Nucleus accumbens (tissue), 56 donors: ENCODE data around the gene ANXA4.
"Not testable (repeated sequence)": the region's sequence is repeated elsewhere in the genome, so short reads cannot be mapped to it uniquely, and the experiment has no call there.

Experiments
- DNase-seq, 56 donors: peaks; one replicate each; lab custom pipeline; 2025; lab: John Stamatoyannopoulos, UW

The ANXA4 gene

DNA sequence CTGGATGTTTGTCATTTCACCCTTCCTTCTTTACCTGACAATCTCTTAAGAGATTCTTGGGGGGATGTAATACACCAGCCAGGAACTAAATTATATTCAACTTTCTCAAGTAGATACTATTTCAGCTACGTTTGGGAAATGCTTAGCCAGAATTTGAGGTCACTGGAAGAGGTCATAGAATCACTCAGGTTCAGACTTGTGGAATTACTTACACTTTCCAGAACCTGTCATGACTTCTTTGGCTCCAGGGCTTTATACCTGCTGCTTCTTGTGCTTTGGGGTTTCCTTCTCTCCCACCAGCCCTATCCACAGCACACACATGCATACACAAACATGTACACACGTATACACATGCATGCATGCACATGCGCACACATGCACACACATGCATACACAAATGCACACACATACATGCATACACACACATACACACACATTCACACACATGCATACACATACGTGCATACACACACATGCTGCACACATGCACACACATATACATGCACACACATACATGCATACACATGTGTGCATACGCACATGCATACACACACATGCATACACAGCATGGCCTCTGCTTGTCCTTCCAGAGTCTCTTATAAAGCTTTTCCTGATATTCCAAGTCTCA is 23.5 kb upstream of the ANXA4 start:
- DNase-seq: no peak

DNA sequence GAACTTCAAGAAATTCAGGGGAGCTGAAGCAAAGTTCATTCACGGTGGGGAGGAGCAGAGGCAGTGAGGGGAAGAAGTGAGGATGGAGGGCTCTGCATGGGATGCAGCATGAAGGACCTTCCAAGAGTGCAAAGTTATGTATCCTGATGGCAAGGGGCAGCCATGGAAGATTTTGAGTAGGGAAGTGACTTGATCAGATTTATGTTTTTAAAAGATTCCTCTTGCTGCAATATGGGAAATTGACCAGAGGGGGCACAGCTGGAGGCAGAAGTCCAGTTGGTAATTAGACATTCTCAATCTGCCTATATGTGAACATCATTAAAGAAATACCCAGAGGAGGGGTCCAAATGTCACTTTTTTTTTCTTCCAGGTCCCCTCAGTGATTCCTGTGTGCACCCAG is 21.5 kb upstream of the ANXA4 start:
- DNase-seq: no peak

DNA sequence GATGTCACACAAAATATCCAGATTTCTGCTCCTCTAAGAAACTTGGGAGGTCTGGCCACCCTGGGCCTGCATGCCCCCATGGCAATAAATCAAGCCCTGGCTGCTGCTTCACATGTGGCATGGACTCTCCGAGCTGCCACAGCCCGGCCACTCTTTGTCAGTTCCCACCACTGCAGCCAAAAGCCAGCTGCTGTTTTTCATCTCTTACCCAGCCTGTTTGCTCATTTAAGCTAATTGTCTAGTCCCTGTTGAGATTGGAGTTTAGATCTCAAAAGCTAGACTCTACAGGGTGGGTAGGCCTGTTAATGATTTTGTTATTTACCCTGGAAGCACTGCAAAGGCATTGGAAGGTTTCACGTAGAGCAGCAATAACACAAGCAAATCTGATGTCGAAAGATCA is 20.9 kb upstream of the ANXA4 start:
- no peak for DNase-seq

DNA sequence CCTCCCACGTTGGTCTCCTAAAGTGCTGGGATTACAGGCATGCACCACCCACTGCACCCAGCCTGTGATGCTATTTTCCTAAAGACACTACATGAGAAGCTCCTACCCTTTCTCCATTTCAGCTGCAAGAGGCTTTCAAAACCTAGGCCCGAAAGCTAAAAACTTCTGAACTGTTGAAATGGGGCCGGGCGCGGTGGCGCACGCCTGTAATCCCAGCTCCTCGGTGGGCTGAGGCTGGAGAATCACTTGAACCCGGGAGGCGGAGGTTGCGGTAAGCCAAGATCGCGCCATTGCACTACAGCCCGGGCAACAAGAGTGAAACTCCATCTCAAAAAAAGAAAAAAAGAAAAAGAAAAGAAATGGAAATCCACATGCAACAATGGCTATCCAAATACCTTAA is 18.1 kb upstream of the ANXA4 start:
- DNase-seq: no peak

DNA sequence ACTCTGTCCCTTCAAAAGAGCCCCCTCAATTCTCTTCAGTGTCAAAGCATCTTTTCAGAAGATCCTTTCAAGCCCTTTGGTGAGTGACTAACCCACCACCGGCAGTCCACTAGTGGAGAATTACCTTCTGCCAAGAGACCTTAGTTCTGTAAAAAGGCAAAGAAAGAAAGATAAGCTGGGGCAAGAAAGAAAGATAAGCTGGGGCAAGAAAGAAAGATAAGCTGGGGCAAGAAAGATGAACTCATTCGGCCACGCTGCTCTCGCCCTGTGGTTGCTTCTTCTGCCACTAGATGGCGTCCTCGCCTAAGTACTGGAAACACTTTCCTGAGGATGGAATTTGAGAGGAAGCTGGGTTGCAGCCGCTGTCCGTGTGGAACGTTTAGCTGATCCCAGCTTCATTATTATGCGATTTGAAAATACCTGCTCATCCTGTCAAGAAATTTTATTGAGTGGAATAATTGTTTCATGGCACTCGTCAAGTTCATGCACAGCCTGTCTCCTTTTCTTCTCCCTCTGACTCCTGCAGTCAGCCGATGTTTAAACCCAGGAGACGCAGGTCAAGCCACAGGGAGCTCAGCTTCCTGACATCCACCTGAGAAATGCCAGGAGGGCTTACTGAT is 17.3 kb upstream of the ANXA4 start:
- DNase-seq: peak in 54 of 56 donors; percentile 13 to 95 (median 70)

DNA sequence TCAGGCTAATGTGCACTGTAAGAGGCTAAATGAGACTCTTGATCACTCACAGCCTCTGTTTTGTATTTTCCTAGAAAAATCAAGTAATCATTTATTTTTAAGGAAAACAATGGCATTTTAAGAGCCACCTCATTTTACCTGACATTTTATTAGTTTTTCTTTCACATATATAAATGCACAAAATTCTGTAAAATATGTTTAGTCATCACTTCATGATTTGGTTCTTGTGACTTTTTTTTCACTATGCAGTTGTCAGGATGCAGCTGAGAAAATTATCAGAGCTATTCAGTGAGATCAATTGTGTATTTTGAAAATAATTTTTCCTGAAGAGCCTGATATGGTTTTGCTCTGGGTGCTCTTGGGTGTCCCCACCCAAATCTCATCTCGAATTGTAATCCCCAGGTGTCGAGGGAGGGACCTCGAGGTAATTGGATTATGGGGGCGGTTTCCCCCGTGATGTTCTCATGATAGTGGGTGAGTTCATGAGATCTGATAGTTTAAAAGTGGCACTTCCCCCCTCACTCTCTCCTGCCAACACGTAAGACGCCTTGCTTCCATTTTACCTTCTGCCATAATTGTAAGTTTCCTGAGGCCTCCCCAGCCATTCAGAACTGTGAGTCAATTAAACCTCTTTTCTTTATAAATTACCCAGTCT is 16.1 kb upstream of the ANXA4 start:
- DNase-seq: no peak

DNA sequence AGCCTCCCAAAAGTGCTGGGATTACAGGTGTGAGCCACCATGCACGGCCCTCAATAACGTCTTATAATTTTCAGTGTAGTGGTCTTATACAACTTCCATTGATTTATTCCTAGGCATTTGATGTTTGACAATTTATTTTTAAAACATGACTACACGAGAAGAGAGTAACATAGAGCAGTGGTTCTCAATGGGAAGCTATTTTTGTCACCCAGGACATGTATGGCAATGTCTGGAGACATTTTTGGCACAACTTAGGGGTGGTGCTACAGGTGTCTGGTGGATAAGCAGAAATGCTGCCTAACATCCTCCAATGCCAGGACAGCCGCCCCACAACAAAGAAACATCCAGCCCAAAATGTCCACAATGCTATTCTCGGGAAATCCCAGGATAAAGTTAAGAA is 12.7 kb upstream of the ANXA4 start:
- DNase-seq: no peak

DNA sequence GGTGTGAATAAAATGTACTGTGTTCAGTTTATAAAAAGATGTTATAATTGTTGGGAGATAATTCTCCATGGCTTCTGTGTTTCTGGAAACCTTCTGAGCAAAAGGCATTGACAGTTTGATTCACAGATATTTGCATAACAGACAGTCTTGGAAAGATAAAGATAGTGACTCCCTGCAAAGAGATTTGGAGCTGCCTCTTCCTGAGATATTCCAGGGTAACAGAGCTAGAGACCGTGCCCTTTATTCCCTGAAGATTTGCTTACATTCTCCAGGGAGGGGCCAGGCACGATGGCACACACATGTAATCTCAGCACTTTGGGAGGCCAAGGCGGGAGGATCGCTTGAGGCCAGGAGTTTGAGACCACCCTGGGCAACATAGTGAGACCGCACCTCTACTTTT is 12.2 kb upstream of the ANXA4 start:
- no peak for DNase-seq

DNA sequence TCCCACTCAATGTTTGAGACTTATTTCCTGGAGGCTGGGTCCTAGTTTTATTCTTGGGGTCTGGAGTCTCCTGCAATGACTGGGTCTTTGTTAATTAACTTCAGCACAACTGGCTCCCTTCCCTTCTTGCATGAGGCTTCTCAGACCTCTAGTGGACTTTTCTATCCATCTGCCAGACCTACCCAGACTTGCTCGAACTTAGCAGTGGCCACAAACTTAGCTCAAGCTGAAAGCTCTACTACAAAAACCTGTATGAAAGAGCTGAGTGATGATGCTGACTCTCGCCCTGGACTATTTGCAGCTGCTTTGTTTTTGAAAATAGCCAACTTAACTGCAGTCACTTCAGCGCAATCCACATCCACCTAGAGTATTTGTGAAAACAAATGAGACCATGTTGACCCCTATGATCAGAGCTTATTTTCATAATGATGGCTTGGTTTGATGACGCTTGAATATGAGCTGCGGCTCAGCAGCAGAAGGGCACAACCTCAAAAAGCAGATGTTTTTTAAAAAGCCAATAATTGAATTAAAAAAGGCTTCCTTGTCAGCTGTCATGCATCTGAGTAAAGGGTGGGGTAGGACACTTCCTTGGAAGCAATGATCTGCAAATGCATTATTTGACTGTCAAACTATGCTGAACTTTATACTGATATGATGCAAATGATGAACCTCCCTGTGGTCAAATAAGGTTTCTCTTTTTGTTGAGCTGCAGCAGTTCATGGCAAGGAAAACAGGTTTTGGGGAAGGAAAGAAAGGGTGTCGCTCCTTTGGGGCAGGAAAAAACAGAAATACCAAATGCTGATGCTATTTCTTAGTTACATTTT is 10.6 kb upstream of the ANXA4 start:
- DNase-seq: no peak

DNA sequence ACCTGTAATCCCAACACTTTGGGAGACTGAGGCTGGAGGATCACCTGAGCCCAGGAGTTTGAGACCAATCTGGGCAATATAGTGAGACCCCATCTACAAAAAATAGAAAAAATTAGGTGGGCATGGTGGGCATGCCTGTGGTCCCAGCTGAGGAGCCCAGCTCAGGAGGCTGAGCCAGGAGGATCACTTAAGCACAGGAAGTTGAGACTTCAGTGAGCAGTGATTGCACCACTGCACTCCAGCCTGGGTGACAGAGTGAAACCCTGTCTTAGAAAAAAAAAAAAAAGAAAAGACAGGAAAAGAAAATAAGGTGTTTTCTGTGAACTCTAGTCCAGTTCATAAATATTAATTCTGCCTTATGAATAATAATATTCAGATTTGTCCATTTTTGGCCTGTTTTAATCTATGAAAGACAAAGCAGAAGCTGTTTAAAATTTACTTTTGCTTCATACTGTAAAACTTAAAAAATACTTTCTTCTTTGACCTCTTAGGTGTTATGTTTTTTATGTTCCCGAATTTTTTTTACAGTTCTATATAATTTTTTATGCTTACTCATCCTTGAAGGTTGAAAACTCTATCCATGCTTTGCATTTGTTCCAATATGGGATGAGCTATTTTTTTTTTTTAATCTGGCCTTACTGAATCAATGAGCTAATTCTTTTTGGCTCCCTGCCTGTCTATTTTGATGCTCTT is 8.4 kb upstream of the ANXA4 start:
- DNase-seq: no peak

DNA sequence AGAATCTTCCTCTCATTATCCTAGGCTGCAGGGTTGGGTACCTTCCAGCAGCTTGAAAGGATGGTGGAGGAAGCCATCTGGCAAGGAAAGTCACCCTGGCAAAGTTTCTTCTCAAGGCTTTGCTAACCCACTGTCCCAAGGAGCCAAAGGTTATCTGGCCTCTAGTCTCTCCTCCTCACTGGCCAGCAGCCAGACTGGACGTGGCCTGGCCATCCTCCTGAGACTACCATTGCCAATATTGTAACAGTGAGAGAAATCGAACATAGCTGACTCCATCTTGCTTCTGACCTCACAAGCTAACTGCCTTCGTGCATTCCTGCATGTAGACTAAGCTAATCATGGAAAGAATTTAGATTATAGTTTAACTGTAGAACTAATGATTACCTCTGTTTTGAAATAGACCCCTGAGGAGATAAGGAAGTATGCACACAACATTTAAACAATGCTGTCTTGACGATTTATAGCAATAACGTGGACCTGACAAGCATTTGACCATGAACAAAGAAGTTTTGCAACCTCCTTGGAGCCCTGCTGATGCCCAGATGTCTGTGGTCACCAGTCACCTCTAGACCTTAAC is 7.8 kb upstream of the ANXA4 start:
- DNase-seq: peak in 1 of 56 donors; percentile 14

DNA sequence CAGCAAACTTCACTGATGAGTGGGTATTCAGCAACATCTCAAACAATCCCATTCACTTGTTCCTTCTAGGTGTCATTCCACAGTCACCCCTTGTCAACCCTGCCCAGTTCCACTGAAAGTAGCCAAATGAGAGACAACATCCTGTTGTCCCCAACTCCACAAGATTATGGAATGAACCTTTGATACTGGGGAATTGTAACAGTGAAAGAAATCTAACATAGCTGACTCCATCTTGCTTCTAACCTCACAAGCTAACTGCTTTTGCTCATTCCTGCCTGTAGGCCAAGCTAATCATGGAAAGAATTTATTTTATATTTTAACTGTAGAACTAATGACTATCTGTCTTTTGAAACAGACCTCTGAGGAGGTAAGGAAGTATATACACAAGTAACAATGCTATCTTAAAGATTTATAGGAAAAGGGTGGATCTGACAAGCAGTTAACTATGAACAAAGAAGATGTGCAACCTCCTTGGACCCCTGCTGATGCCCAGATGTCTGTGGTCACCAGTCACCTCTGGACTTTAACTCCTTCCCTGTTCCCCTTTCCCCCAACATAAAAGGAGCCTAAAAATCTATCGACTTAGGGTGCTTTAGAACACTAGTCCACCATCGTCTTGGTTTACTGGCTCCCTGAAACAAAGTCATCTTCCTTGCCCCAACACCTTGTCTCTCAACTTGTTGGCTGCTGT is 6.9 kb upstream of the ANXA4 start:
- no peak for DNase-seq

DNA sequence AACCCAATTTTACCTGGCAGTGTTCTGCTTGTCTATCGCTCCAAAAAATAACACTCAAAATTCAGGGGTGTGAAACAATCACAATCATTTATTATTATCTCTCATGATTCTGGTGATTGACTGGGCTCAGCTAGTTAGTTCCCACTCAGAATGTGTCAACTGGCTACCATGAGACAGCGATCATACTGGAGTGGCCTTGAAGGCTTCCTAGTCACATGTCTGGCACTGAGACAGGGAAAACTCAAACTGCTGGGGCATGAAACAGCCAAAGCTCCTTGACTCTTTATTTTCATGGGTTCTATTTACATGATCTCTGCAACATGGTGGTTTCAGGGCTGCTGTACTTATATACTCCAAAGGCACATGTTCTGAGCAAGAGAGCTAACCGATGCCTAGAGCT is 6.2 kb upstream of the ANXA4 start:
- no peak for DNase-seq

DNA sequence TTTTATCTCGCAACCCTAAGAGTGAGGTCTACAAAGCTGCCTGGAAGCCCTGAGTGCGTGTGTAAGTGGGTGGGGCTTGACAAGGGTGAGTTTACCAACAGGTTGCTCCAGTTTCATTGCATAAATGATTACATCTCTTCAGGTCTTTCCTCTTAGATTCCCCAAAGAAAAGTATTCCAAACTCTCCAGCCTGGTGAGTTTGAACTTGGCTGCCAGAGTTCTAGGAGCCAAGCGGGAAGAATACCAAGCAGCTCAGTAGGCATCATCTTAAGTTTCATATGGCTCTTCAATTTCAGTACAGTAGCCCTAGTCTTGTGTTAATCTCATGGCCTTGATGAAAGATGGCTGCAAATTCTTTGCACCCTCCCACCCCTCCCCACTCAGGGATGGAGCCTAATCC is 3.8 kb upstream of the ANXA4 start:
- not testable (repeated sequence) for DNase-seq

DNA sequence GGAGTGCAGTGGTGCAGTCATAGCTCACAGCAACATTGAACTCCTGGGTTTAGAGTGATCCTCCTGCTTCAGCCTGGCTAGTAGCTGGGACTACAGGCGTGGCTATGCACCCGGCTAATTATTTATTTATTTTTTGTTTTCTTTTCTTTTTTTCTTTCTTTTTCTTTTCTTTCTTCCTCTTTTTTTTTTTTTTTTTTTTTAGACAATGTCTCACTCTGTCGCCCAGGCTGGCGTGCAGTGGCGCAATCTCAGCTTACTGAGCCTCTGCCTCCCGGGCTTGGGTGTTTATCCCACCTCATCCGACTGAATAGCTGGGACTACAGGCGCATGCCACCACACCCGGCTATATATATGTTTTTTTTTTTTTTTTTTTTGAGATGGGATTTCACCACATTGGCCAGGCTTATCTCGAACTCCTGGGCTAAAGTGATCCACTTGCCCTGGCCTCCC is 1.4 kb upstream of the ANXA4 start:
- no peak for DNase-seq

DNA sequence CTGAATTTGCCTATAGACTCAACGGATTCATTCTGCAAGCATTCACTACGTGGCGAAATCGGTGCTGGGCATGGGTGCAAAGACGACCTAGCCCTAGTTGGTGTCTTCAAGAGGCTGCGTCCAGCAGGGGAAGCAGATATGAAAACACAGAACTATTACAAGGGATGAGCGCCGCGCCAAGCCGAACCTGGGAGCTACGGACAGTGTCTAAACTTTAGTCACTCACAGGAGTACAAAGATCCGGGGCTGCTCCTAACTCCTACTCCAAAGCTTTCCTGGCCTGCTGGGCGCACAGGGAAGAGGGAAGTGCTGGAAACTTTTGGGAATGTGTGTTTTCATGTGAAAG is 732 bp upstream of the ANXA4 start:
- peak in 6 of 56 donors; percentile 6 to 45 (median 20) for DNase-seq

DNA sequence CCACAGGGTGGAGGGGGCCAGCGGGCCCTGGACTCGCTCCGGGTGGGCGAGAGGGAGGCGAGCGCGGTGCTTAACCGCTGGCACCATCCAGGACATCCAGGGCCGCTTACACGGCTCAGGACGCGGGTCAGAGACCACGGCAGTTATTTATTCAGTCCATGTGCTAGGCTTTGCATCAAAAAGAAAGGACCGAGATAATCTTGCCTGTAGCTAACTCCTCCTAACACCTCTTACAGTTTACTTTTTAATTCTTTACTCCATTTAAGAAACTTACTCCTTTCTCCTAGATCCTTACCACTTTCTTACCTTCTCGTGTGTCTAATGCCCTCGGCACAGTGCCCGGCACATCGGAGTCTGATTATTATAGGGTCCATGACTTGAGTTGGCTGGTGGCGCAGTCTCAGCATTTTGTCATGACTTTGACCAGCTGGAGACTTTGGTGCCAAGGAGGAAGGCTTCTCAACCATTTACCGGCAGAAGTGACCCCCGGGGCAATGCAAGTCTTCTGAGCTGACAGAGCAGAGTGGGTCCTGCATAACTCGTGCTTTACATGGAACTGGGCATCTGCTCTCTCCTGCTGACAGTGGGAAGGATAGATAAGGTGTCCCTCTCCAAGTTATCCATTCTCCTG is 503 bp downstream of the ANXA4 start:
- DNase-seq: no peak

DNA sequence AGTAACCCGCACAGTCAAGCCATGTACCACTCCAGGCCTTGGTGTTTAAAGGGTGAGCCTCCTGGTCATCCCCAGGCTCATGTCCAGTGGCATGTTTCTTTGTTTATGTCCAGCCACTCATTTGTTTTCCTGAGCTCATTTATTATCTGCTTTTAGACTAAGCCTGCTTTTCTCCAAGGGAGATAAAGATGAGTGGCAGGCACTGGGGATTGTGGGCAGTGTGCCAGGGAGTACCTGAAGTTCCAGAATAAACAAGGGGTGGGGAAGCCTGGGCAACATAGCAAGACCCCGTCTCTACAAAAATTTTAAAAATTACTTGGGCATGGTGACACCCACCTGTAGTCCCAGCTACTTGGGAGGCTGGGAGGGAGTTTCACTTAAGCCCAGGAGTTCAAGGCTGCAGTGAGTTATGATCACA is 1.9 kb downstream of the ANXA4 start:
- no peak for DNase-seq

DNA sequence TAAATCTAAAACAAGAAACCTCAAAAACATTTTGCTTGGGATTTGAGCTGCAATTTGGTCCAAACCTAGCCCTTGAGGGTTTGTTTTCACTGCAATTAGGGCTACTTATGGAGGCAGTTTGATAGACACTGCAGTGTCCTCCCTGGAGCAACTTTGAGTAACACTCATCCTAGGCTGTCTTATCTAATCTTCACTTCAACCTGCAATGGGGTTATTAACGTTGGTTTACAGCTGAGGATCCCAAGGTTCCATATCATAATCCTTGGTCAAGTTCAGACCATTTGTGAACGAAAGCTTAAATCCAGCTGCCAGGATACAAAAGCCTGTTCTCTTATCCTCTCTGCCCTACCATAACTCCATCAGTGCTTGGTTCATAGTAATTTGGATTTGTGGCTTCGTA is 2.5 kb downstream of the ANXA4 start:
- DNase-seq: no peak
